ENCODE data around the gene AMER3. TPM values are rescaled to one million over a fixed set of nuclear protein-coding genes. Genes with fewer than 3 reads are reported as not detected.

AMER3 gene, protein sequence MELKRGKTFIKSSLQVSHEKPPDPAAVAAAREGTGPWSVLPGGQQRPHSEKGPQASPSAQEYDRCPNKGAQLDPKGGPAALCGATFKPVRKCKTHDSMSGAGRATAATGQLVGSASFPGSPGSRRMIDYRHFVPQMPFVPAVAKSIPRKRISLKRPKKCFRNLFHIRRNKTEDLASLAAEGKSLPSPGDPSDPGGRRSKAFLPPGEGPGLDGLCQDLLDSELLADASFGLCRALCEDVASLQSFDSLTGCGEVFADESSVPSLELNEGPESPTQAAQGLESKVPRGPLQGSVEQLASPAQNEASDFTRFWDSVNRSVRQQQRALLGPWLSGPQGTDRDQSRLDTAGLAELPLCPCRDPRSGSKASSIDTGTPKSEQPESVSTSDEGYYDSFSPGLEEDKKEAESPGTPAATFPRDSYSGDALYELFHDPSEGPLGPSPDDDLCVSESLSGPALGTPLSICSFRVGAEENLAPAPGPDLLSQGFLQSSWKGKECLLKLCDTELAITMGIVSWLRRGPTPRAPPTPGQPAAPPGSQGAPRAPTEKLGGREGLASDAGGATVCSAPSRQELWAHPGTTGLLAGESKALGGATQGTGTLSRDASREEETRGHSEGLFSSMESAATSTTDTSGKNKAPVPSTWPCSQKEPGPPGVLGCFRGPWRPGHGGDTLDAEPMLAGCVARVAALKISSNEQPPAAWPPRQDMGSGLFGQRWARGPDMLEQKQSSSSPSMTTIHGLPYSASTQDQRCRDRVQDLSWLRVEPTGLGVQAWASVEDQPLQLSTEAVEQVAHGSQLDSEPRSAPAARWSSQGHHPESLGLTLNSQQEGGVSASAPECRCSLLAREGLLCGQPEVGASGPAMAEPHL
- not detected in 2 replicates for total RNA-seq

DNA sequence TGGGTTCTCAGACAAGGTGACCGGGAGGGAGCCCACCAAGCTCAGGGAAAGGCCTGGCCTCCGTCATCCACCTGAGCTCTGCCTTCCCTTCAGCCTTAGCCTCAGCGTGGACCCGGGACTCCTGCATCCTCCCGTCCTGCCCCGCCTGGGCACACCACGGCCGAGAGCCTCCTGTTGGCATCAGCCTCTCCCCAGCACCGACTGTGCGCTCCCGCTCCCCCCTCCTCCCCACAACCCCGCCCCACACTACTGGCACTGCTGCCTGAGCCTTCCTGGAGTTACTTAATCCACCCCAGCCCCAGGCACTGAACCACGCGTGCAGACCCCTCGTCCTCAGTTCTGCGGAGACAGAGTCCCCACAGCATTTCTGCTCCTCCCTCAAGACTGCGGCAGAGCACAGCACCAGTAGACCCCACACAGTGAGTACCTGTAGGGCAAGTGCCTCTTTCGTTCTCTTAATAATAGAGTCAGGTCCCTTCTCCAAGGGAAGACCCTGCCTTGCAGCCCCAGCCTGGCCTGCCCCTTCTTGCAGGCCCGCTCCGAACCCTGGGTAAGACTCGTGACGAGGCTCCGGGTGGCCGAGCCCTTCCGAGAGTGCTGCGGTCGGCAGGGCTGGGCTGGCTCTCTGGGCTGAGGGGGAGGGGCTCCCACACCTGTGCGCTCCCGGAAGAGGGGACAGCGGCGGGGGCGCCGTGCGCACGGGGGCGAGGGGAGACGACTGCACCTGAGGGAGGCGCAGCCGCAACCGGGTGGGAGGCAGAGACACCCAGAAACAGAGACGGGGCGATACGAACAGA lies at the start of gene AMER3:
Gene AMER3, plus strand, starts transcription at position 285 of the 797 bp plus-strand sequence. CDS start 6,533 bp downstream, outside the sequence.

DNA sequence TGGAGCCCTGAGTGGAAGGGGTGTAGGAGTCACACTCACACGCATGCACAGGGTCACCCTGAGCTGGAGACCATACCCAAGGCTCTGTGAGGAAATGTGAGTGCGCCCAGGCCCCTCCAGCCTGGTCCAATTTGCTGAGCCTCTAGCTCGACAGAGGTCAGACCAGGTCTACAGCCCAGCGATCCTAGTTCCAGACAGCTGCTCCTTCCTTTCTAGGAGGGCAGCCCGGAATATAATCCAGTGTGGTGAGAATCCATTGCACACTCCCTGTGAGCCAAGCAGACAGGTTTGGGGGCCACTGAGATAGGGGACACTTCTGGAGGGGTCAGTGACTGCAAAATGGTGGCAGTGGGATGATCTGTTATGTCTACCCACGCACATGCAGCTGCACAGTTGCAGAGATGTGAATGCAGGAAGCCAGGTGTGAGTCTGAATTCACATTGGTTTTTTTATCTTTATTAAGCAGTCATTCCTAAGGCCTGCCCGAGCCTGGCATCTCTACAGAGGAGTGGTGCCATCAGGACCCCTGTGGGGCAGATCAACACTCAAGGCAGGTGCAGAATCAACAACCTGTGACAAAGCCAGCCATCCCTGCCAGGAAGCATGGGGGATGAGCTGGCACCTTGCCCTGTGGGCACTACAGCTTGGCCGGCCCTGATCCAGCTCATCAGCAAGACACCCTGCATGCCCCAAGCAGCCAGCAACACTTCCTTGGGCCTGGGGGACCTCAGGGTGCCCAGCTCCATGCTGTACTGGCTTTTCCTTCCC lies 26.6 kb upstream of the AMER3 start, which contains the start of gene GPR148:
Gene GPR148, plus strand, starts transcription at position 522 of the 768 bp plus-strand sequence. Its CDS starts 82 bp downstream, at position 604.

Other genes starting within 250 kb of the AMER3 start
- not detected in 2 replicates for gene POTEI, start 246.2 kb upstream of the AMER3 start, total RNA-seq
- not detected in 2 replicates for gene CFC1B, start 234.3 kb upstream of the AMER3 start, total RNA-seq
- gene CFC1, start 156.0 kb upstream of the AMER3 start, total RNA-seq: not detected in 2 replicates
- not detected in 2 replicates for gene POTEJ, start 144.1 kb upstream of the AMER3 start, total RNA-seq
- gene GPR148, start 26.5 kb upstream of the AMER3 start, total RNA-seq: not detected in 2 replicates
- gene ARHGEF4, start 81.4 kb downstream of the AMER3 start, total RNA-seq: 0.98 and 2.9 TPM in 2 replicates

Data from subcutaneous preadipocyte (primary cell).